Measurements from ENCODE around the gene SF3B4.

DNA sequence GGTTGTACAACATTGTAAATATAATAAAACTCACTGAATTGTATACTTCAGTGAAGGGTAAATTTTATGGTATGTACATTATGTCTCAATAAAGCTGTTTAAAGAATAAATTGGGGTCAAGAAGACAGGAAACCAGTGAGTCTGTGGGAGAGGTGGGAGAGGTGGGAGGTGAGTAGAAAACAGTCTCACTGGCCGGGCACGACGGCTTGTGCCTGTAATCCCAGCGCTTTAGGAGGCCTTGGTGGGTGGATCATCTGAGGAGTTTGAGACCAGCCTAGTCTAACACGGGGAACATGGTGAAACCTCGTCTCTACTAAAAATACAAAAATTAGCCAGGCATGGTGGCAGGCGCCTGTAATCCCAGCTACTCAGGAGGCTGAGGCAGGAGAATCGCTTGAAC, 4.9 kb upstream of the SF3B4 start:
- TF ChIP-seq FOXM1 (IDR thresholded peaks at IDR 0.05; ENCODE audit: borderline replicate concordance) (no peak), BHLHE40 (IDR thresholded peaks at IDR 0.05; ENCODE audit: borderline replicate concordance) (no peak)

Measured in HEK293T (cell line).